ENCODE data around the gene MAST2.

Gene MAST2

GRCh38 chr1:46065405-46065804 lies 262.0 kb downstream of the MAST2 start:
- DNase-seq (ENCODE audit: low spot score), result no peak

- no peak for DNase-seq (ENCODE audit: low spot score)
These were observed 264.2 kb downstream of the MAST2 start for GRCh38 chr1:46067652-46068051.

- DNase-seq (ENCODE audit: low spot score), result no peak
These were observed 265.1 kb downstream of the MAST2 start for GRCh38 chr1:46068525-46068924.

- DNase-seq (ENCODE audit: low spot score), result no peak
These were observed 266.9 kb downstream of the MAST2 start for GRCh38 chr1:46070164-46070814.

GRCh38 chr1:46072975-46073374 lies 269.6 kb downstream of the MAST2 start:
- no peak for DNase-seq (ENCODE audit: low spot score)

GRCh38 chr1:46076343-46076742 lies 272.9 kb downstream of the MAST2 start:
- DNase-seq (ENCODE audit: low spot score), result no peak

GRCh38 chr1:46077644-46078043 lies 274.2 kb downstream of the MAST2 start:
- no peak for DNase-seq (ENCODE audit: low spot score)

GRCh38 chr1:46080257-46080656 lies 276.8 kb downstream of the MAST2 start:
- no peak for DNase-seq (ENCODE audit: low spot score)

- no peak for DNase-seq (ENCODE audit: low spot score)
These were observed 277.8 kb downstream of the MAST2 start for GRCh38 chr1:46081206-46081605.

GRCh38 chr1:46081619-46082018 lies 278.2 kb downstream of the MAST2 start:
- DNase-seq (ENCODE audit: low spot score), result no peak

GRCh38 chr1:46083579-46083978 lies 280.2 kb downstream of the MAST2 start:
- DNase-seq (ENCODE audit: low spot score), result no peak

GRCh38 chr1:46084553-46085451 lies 281.4 kb downstream of the MAST2 start:
- DNase-seq (ENCODE audit: low spot score), result no peak

All from hematopoietic multipotent progenitor cell treated with erythropoietin and hydrocortisone succinate and interleukin-3 and kit ligand, for 15 days (in vitro differentiated cells).